Stimulated activated CD4-positive, alpha-beta T cell treated with anti-CD3 and anti-CD28 coated beads, Interleukin-1b, Interleukin-23, amount 100 ng/mL, for 1 hour (primary cell): ENCODE data around the gene AP2B1.
"Not testable (repeated sequence)": the region's sequence is repeated elsewhere in the genome, so short reads cannot be mapped to it uniquely, and the experiment has no call there.

Experiments
- DNase-seq, 2 donors: peaks; one replicate each; pipeline ENCODE4 v3.0.0-alpha.2; 2020; ENCODE audit warnings: low read depth in 2 of 2

The AP2B1 gene

DNA sequence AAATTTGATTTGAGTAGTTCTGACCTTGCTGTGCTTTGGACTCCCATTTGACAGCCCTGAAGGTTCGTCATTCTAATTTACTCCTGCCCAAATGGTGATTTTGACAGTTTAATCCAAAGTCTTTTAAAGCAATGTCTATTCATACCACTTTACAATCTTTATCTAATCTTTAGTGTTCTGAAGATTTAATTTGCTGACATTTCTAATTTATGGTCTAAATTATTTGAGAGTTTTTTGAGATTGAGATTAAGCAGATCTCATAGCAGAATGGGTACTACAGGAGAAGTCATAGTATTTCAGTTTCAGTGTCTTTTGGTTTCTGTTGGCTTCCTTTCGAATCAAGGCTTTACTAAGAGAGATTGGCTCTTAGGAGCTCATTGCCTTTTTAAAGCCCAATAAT lies 111.7 kb downstream of the AP2B1 start:
- no peak for DNase-seq

DNA sequence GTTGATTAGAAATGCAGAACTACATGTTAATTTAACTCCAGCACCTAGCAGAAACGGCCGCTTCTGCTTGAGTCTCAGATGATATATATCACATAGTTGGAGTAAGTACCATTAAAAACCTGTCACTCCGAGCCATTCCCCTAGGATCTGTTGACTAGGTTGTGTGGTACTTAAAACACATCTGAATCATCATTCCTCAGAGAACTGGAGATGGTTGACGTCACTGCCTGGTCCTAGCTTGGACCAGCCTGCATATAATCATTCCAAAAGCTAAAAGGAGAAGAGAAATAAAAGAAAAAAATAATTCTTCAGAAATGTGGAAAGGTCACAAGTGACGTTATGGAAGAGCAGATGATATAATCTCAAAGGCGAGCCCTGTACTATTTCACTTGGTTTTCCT lies 113.0 kb downstream of the AP2B1 start:
- DNase-seq: no peak

DNA sequence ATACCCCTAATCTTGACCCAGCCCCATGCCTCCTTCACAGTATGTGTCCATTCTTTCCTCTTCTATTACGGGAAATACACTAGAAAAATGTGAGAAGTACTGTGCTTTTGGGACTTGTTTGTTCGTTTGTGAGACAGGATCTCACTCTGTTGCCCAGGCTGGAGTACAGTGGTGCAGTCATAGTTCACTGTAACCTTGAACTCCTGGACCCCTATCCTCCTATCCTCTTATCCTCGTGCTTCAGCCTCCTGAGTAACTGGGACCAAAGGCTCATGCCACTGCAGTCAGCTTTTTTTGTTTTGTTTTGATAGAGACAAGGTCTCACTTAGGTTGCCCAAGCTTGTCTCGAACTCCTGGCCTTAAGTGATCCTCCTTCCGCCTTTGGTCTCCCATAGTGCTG lies 114.4 kb downstream of the AP2B1 start:
- no peak for DNase-seq

DNA sequence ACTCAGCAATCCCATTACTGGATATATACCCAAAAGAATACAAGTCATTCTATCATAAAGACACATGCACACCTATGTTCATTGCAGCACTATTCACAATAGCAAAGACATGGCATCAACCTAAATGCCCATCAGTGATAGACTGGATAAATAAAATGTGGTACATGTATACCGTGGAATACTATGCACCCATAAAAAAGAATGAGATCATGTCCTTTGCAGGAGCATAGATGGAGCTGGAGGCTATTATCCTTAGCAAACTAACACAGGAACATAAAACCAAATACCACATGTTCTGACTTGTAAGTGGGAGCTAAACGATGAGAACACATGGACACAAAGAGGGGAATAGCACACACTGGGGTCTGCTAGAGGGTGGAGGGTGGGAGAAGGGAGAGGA lies 116.2 kb downstream of the AP2B1 start:
- DNase-seq: not testable (repeated sequence)

DNA sequence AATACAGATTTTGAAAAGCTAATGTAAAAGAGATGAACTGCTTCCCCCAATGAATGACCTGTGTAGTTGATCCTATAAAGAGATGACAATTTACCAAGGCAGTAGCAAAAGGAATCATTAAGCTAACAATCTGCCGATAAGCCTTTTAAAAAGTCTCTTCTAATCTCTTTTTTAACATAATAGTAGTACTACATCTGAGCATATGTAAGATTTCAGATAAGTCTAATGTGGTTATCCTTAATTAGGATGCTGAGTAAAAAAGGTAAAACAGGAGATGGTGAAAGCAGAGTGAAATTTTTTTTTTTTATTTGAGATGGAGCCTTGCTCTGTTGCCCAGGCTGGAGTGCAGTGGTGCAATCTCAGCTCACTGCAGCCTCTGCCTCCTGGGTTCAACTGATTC lies 118.1 kb downstream of the AP2B1 start:
- DNase-seq: no peak

DNA sequence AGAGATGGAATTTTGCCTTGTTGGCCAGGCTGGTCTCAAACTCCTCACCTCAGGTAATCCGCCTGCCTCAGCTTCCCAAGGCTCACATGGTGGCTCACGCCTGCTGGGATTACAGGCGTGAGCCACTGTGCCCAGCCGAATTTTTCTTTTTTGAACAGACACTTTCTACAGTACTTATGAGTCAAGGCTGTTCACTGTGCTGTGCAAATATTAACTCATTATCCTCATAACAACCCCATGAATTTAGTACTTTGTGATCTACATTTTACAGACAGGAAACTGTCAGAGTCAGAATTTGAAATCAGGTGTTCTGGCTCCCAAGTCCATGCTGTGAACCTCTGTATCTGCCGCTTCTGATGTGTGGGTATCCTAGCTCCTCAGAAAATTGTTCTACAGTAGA lies 118.6 kb downstream of the AP2B1 start:
- no peak for DNase-seq

DNA sequence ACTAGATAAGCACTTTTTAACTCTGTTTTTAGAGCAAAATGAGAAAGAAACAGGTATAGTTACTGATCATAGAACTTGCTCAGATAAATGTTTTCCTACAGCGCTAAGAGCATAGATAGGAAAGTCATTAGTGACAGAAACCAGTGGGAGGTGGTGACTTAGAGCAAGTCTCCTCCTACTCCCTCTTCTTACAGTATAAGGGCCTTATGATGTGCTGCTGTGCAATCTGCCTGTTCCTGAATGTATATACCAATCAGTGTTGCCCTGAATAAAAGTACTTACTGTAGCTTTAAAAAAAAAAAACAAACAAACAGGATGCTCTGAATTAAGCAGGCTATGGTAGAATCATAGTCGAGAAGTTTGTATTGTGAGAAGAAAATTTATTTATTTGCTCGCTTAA lies 121.0 kb downstream of the AP2B1 start:
- no peak for DNase-seq

DNA sequence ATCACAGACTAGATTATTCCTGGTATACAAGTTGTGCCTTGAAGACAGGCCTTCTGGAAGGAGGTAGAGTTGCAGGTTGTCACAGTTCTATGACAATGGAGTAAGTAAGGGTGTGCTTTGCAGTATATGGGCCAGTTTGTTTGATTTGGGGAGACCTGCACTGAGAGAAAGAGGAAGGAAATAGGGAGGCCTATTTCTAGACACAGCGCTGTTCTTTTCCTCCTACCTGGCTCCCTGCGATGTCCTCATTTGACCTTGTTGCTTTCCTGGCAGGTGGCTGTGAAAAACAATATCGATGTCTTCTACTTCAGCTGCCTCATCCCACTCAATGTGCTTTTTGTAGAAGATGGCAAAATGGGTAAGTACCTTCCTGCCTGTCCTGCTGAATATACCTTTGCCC lies 121.8 kb downstream of the AP2B1 start:
- no peak for DNase-seq

DNA sequence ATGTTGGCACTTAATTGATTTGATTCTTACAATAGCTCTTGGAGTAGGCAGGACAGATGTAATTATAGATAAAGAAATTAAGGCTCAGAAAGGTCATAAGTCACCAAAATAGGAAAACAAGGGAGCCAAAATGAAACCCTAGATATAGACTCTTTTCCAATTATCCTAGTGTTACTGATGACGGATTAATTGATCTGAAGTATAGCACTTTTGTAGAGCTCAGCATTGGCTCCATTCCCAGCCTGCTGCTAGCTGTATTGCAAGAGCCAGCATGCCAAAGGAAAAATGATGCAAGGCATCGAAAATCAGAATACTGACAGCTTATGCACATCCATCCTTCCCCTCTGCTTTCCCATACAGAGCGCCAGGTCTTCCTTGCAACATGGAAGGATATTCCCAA lies 122.8 kb downstream of the AP2B1 start:
- no peak for DNase-seq

DNA sequence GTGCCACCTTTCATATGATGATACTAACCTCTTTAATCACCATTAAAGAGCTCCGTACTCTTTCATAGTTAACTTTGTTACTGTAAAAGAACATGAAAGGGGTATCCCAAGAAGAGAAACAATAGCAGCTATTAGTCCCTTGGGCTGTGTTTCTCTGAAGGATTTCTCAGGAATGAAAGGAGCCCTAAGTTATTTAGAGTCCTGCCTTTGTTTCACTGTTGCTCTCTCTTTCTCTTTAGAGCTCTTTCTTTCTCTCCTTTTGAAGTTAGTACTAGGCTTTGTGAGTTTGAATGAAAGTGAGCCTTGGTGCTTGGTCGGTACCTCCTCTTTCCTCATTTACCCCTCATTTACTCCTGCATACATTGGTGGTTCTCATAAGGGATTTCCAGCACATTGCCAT lies 123.8 kb downstream of the AP2B1 start:
- DNase-seq: no peak

DNA sequence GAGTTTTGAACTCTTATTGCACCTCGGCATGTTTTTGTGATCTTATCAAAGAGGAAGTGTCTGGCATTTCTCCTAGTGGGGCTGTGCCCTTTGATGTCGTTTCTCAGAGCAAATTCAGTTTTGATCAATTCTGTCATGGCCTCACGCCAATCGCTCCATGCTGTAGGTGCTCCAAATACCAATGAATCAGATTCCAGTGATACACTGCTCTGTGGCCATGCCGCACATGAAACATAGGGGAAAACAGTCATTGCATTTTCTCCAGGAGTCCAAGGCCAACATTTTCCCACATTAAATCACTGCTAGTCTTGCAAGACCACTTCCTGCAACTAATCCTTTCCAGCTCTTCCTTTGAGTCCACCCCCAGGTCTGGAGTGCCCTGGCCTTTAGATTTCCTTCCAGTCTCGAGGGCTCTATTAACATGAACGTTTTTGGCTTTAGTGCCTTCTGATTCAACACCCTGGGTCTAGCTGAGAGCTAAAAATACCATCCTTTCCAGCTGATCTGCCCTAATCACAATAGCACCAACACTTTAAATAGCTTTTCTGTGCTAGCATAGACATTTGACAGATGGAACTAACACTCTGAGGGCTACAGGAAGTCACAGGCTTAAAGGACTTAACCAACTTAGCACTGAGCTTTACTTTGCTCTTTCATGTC lies 126.1 kb downstream of the AP2B1 start:
- DNase-seq: no peak

DNA sequence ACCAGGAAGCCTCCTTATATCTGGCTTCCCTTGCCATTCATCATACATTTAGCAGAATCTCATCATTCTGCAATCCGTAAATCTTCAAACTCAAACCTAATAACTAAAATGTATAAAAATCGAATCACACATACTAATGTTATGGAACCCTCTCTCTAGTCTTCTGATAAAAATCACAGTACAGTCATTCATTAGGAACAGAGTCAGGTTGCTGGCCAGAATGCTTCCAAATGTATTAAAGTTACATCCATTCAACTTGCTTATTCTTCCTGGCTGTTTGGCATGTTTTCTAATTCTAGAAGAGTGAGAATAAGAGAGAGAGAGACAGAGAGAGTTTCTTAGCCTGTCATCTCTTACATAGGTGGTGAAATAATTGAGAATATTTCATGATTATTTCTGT lies 127.9 kb downstream of the AP2B1 start:
- no peak for DNase-seq

DNA sequence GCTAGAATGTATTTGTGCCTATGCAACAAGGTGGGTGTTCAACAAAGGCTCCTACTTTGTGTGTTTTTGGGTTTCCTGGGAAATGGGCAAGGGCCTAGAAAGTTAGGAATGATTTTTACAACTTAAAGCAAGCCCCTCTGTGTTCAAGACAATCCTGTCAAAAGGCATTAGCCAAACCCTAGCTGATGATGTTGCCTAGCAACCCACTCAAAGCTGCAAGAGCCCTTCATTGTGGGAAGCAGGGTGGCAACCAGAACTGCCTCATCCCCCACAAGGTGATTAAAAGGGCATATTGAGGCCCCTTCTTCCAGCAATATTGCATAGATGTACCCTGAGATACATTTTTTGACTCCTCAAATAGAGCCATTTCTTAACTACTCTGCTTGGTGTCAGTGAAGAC lies 128.3 kb downstream of the AP2B1 start:
- no peak for DNase-seq

DNA sequence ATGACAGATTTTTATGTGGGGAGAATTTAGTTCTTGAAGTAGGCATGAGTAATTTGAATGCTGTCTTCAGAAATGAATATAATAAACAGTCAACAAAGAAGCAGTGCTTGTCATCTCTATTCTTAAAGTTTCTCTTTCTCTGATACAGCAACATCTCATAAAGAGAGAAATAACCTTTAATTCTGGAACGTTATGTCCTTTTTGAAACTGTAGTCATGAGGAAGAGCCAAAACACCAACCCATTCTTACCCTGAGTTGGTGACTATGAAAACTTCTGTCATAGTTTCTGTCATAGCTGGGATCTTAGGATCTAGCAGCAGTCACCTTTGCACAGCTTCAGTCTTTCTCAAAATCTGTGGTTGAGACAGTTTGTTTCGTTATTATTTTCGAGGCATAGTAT lies 129.1 kb downstream of the AP2B1 start:
- DNase-seq: no peak

DNA sequence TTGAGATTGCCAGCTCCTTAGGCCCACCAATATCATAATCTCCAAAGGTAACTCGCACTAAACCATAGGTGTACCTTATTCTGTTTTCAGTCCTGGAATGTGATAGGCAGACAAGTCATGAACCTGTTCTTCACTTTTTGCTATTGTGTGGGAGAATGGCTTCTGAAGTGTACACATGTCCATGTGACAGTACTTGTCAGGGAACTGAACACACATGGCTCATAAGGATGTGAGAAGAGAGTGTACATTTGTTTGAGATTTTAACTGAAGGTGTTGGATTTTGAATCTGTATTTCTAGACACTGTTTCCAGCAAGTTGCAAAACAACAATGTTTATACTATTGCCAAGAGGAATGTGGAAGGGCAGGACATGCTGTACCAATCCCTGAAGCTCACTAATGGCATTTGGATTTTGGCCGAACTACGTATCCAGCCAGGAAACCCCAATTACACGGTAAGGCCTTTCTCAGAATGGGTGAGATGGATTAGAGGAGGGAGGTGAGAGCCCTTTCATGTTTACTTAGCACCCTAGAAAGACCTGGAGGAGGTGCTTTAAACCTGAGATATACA lies 129.9 kb downstream of the AP2B1 start:
- no peak for DNase-seq

DNA sequence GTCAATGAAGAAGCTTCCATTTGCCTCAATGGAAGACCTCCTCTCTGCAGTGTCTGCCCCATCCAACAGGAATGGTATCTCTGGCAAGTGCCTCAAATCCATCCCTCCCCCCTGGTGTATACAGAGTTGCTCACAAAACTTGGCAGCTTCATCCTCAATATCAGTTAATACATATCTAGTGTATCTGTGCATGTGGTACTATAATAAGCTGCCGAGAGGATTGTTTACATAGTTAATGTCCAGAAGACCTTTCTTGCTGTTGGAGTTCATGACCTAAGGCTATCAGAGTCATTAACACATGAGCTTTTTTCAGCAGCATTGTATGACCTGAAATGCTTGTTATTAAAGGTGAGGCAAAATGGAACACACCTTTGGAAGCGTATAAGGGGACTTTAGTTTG lies 130.4 kb downstream of the AP2B1 start:
- DNase-seq: no peak

DNA sequence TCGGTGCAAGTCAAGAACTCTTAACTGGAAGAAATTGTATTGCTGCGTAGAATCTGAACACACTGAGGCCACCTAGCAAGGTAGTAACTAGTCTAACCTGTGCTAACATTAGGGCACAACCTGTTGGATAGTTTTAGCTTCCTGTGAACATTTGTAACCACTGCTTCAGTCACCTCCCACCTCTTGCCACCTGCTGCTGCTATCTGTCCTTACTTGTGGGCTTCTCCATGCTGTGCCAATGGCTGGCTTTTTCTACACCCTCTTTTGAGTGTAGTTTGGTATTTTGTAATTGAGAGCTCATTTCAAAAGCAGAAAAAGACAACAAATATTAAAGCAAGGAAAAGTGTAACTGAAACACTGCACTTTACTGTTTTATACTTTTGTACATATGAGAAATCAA lies 136.6 kb downstream of the AP2B1 start:
- no peak for DNase-seq

DNA sequence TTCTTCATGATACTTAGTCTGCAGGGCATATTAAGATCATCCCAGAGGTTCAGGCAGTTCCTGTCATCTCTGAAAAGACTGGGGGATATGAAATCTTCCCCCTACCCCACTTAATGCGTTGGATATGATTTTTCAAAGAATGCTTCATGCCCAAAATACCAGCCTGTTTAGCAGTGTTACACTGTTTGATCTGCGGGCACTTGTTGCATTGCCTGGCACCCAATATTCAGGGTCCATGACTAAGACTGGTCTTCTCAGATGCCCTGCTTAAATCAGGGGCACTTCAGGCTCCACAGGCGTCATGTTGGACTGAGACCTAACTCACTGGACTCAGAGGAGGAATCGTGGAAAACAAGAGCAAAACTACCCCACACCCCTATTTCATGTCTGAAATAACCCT lies 137.9 kb downstream of the AP2B1 start:
- no peak for DNase-seq

DNA sequence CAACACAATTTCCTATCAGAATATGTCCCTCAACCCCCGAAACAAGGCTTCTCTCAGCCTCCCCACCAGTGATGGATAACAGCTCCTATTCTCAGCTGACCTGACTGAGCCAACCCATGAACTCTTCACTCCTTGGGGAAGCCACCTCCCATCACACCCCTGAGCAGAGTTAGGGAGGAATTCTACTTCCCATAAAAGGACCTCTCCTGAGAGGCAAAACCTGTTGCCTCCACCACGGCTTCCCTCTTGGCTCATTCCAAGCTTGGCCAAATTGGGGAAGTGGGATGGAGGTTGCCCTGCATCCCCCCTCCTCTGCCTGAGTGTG lies 138.6 kb downstream of the AP2B1 start:
- no peak for DNase-seq

DNA sequence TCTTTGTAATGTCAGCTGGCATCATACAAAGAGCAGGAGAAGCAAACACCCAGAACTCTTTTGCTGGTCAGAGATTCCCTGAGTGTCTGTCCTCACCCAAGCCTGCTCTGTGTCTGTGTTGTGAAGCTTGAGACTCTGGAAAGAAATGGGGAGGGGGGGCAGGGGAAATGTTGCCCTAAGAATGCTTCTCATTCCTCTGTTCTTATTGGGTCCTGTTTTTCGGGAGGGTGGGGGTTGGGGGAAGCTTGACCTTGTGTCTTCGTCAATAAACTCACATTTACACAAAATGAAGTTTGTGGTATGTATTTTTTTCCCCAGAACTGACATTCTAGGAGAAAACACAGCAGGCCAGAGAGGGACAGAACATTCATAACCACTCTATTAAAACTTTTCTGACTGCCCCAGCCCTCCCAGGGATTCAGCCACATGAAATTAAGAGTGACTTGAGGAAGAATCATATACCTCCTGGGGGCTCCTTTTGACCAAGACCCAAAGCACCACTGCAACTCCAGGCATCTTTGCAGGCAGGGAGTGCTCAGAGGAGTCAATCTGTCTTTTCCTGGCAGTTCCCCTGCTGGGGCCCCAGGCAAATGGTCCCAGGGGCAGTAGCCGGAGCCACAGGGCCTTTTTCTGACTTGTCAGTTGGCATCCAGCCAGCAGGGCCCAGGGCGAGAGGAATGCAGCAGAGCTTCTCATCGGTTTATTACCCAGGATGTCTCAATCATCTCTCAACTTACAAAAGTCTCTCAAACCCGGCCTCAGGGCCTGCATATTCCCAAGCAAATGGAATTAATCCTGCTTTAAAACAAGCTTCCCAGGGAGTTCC lies 139.2 kb downstream of the AP2B1 start:
- DNase-seq: no peak

DNA sequence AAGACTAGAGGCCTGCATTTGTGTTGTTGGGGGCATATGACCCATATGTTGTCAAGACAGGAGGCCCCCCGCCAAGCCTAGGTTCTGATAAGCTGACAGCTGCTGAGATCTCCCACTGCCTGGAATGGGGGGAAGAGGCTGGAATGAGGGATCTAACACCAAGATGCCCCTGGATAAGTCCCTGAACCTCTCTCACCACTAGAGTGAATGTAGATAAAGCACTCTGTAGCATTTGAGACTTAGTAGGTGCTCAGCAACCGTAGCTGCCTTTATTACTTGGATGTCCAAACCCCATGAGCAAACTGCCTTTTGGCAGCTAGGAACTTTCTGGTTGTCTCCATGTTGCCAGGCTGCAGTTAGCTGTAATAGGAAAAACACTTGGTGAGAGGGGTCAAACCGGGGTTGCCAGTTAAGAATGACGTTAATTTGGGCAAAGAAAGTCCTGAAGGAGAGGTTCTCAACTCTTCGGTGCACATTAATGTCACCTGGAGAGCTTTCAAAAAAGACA lies 139.9 kb downstream of the AP2B1 start:
- DNase-seq: no peak

DNA sequence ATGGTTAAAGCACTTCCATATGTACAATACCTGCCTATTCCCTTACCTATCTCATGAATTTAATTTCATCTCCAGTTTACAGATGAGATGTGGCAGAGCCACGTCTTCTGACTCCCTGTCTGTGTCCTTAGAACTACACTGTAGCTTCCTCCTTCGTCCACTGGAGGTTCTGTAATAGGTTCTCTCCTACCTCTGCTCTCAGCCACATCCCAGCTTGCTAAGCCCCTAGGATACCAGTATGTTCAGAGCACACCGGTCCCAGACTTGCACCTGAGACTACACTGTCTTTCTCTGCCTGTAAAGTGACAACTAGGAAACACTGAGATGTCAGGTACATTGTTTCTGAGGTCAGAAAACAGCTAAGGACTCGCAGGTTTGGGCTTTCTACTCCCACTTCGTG lies 140.5 kb downstream of the AP2B1 start:
- no peak for DNase-seq

DNA sequence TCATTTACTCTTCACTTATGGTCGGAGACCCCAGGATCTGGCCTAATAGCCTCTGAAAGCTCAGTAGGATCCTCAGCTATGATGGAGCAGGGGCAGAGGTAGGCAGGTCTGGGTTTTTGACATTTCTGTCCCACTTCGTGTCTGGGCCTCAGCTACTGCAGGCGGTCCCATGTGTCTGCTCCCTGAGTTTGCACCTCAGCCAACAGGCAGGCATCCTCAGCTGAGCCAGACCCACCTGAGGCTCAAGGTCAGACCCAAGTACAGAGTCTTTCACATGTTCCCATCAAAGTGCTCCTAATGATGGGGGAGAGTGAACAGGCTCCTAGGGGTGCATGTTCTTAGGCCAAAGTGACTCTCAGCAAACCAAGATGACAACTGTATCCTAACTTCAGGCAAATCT lies 141.4 kb downstream of the AP2B1 start:
- no peak for DNase-seq
